GM18858 (cell line): ENCODE measurements around the gene DEAF1.
"Not testable (repeated sequence)": the region's sequence is repeated elsewhere in the genome, so short reads cannot be mapped to it uniquely, and the experiment has no call there.

ENCODE experiments used
- ATAC-seq: cut with Tn5 transposase; IDR thresholded peaks from one replicate; pipeline ENCODE4 v1.9.1; 2021; ENCODE audit not compliant: unreplicated experiment

DEAF1 gene

DNA sequence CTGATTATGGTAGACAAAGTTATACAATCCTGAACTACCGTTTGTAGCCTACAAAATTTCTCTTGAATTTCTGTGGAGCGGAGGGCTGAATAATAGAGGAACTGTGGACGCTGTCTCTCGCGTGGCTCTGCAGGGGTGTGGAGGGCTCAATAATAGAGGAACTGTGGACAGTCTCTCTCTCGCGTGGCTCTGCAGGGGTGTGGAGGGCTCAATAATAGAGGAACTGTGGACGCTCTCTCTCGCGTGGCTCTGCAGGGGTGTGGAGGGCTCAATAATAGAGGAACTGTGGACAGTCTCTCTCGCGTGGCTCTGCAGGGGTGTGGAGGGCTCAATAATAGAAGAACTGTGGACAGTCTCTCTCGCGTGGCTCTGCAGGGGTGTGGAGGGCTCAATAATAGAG lies 41.9 kb downstream of the DEAF1 start:
- ATAC-seq, result not testable (repeated sequence)

DNA sequence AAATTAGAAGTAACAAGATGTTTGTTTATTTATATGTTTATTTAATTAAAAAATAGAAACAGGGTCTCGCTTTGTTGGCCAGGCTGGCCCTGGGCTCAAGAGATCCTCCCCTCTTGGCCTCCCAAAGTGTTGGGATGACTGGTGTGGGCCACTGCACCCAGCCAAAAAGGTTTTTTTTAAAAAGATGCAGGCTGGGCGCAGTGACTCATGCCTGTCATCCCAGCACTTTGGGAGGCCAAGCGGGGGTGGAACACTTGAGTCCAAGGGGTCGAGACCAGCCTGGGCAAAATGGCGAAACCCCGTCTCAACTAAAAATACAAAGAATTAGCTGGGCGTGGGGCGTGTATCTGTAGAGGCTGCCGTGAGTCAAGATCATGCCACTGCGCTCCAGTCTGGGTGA lies 44.5 kb downstream of the DEAF1 start:
- no peak for ATAC-seq

GRCh38 chr11:647672-648158 lies 47.3 kb downstream of the DEAF1 start:
- ATAC-seq, result not testable (repeated sequence)

- no peak for ATAC-seq
Observed at GRCh38 chr11:646214-646613, 48.8 kb downstream of the DEAF1 start.

- no peak for ATAC-seq
Observed at GRCh38 chr11:645536-645935, 49.5 kb downstream of the DEAF1 start.

- no peak for ATAC-seq
Observed at GRCh38 chr11:643849-644738, 50.9 kb downstream of the DEAF1 start.

GRCh38 chr11:643366-643765 lies 51.7 kb downstream of the DEAF1 start:
- no peak for ATAC-seq

- ATAC-seq, result no peak
Observed at GRCh38 chr11:641806-642370, 53.1 kb downstream of the DEAF1 start.

DNA sequence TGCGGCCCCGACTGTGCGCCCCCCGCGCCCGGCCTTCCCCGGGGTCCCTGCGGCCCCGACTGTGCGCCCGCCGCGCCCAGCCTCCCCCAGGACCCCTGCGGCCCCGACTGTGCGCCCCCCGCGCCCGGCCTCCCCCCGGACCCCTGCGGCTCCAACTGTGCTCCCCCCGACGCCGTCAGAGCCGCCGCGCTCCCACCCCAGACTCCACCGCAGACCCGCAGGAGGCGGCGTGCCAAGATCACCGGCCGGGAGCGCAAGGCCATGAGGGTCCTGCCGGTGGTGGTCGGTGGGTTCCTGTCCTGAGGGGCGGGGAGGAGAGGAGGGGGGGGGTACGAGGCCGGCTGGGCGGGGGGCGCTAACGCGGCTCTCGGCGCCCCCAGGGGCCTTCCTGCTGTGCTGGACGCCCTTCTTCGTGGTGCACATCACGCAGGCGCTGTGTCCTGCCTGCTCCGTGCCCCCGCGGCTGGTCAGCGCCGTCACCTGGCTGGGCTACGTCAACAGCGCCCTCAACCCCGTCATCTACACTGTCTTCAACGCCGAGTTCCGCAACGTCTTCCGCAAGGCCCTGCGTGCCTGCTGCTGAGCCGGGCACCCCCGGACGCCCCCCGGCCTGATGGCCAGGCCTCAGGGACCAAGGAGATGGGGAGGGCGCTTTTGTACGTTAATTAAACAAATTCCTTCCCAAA lies 54.9 kb downstream of the DEAF1 start:
- ATAC-seq, result no peak

GRCh38 chr11:639332-639955 lies 55.6 kb downstream of the DEAF1 start:
- no peak for ATAC-seq

- ATAC-seq, result no peak
Observed at GRCh38 chr11:638631-639331, 56.2 kb downstream of the DEAF1 start.

GRCh38 chr11:637593-638521 lies 57.2 kb downstream of the DEAF1 start:
- ATAC-seq, result no peak

- ATAC-seq, result no peak
Observed at GRCh38 chr11:637333-637592, 57.8 kb downstream of the DEAF1 start.

- ATAC-seq, result no peak
Observed at GRCh38 chr11:636511-637332, 58.3 kb downstream of the DEAF1 start, which contains the start of gene DRD4. DRD4 (plus strand) TSS chr11:637269; CDS start chr11:637305, 36 bp downstream.

- no peak for ATAC-seq
Observed at GRCh38 chr11:635945-636510, 59.0 kb downstream of the DEAF1 start.

- no peak for ATAC-seq
Observed at GRCh38 chr11:630871-631270, 64.2 kb downstream of the DEAF1 start.

DNA sequence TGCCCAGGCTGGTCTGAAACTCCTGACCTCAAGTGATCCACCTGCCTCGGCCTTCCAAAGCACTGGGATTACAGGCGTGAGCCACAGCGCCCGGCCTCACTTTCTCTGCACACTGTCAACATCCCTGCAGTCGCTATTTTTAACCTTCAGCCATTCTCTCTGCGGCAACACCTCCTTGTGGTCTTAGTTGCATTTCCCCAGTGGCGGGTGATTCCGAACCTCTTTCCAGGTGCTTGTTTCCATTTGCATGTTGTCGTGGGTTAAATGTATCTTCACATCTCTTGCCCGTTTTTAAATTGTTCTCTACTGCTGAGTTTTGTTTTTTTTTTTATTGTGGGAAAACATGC lies 65.8 kb downstream of the DEAF1 start:
- no peak for ATAC-seq

- no peak for ATAC-seq
Observed at GRCh38 chr11:628056-628455, 67.0 kb downstream of the DEAF1 start.

DNA sequence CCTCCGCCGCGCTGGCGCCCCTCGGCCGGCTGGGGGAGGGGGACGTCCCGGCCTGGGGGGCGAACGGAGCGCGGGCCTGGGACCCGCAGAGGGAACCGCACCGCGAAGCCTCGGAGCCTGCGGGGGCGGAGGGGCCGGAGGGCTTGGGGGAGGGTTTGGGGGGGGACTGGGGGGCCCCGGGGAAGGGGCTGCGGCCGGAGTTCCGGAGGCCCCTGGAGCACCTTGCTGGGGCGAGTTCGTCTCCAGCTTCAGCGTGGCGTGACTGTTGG lies 67.8 kb downstream of the DEAF1 start:
- no peak for ATAC-seq
